ENCODE data around the gene NEXN.
"Not testable (repeated sequence)": the region's sequence is repeated elsewhere in the genome, so short reads cannot be mapped to it uniquely, and the experiment has no call there.

The NEXN gene

DNA sequence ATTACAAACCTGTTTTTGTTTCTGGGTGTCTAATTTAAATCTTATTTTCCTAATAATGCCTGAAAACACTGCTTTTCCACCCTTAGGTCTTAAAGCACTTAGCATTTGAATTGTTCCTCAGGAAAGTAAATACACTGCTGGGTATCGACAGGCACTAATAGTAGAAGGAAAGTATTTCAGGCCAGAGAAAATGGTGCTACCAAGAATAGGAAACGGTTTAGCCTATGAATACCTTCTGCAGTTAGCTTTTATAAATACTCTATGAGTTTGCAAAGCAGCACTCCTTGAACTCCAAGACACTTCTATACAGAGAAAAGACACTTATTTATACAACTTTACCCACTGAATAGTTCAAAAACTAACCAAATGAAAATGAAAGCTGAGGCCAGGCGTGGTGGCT is 83.7 kb downstream of the NEXN start:
- DNase-seq, result no peak

DNA sequence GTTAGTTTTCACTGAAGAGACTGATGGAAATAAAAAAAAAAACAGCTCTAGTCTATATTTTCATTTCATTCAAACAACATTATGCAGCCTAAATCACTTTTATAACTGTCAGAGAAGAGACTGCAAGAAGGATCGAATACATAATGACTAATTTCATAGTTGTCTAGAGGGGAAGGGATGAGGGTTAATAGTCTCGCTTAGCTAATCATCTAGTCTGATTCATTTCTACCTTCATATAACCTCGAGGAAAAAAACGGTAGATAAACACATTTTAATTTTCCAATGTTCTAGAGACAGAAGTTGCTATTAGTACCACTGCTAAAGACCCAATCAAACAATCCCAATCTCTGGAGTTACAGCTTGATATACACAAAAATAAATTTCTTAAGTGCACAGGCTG is 87.0 kb downstream of the NEXN start:
- DNase-seq, result no peak

DNA sequence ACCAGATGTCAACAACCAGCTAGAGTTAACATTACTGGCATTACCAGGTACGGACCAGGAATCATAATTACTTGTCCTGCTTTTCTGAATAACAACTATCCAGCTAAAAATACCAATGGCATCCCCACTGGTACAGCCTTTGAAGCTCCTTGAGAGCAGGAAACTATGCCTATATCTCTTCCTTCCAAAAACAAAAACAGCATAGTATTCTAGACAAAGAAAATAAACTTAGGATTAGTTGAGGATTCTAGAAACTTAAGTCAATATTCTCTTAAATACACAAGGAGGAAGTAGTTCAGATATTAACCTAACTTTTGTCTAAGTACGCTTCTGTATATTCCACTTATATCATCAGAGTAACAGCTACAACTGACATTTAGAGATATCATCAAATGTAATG is 87.5 kb downstream of the NEXN start:
- no peak for DNase-seq

DNA sequence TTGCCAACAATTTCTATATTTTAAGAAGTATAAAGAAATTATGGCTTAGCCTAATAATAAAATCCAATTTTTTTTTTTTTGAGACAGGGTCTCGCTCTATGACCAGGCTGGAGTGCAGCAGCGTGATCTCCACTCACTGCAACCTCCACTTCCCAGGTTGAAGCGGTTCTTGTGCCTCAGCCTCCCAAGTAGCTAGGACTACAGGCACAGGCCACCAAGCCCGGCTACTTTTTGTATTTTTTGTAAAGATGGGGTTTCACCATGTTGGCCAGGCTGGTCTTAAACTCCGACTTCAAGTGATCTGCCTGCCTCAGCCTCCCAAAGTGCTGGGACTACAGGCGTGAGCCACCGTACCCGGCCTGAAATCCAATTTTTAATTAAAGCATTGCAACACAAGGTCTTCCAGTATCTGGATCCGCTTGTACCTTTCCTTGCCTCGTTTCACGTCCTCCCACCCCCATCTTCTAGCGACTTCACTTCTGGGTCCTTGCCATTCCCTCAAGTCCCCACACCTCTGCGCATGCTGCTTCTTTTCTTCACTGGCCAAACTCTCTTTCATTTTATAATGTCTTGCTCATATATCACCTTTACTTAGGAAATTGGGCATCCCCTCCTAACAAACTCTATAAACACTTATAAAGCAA is 88.1 kb downstream of the NEXN start:
- DNase-seq, result no peak

DNA sequence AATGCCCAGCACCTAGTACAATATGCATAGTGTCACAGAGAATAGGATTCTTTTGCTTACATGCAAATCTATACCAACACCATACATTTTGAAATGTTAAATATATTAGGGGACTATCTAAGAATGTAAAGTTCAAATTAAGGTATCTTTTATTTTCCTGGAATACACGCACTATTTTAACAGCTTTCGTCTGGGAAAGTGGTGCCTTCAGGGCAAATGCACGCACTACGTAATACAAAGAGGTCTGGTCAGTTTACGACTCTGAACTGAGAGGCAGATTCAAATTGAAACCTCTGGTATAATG is 89.5 kb downstream of the NEXN start:
- no peak for DNase-seq

DNA sequence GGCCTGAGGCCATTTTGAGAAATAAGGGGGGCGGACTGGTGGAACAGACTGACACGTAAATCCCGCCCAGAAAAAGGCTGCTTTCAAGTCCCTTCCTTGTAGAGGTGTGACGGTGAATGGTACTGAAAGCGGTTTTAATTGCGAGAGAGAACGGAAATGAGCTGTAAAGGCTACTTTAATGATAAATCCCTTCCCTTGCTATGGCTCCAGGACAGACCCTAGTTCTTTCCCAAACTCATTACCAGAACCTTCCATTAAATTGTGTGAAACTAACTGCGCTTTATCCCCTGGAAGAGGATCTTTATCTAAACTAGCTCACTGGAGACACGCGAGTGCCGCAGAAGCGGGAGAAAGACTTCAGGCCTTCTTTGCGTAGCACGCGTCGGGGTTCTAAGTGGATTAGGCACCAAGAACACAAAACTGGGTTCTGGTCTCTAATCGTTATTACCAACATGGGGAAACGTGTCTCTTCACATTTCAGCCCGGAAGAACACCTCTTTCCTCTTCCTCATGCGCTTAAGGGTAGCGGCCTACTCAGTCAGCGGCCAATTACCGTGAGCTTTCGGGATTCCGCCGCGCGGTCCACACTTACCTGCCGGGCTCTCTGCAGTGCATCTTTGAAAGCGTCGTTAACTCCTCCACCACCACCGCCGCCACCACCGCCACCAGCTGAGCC is 90.0 kb downstream of the NEXN start:
- peak; percentile 61 for DNase-seq

DNA sequence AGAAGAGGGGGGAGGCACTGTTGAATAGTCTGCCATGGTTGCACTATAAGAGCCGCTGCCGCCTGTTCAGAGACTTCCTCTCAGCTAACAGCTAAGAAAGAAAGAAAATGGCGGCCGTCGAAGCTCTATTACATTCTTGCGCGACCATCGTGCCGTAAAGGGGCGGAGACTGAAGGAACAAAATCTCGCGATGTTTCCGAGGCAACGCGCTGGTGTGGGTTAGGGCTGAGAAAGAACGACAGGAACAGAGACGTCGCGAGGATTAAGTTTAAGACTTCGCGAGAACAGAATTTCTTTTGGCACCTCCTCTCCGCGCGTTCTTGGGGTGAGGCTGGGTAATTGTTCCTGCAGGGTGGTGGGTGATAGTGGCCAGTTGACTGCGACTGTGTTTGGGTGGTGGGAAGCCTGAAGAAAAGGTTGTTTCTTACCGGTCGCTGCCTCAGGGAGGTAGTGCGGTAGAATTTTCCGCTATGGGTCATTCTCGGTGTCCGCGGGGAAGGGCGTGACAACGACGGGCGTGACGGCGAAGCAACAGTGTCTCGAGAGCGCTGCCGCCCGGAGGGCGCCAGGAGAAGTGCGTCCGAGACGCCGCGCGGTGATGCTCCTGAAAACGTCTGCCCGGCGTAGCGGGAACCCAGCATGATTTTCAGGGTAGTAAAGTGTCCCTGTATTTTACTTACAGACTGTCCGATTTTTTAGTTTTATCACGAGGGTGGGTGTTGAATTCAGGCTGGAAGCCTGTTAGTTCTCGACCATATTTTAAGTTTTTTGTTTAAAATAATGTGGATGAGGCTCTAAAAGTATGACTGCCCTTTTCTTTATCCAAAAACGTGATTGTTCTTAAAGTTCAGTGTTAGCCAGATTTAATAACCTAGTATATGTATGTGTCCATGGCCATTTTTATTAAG is 90.8 kb downstream of the NEXN start, which contains the start of gene FUBP1:
Gene FUBP1 (minus strand): TSS at position 104 of the 908 bp plus-strand sequence. CDS start 68 bp downstream, at position 36.
- peak; percentile 95 for DNase-seq

DNA sequence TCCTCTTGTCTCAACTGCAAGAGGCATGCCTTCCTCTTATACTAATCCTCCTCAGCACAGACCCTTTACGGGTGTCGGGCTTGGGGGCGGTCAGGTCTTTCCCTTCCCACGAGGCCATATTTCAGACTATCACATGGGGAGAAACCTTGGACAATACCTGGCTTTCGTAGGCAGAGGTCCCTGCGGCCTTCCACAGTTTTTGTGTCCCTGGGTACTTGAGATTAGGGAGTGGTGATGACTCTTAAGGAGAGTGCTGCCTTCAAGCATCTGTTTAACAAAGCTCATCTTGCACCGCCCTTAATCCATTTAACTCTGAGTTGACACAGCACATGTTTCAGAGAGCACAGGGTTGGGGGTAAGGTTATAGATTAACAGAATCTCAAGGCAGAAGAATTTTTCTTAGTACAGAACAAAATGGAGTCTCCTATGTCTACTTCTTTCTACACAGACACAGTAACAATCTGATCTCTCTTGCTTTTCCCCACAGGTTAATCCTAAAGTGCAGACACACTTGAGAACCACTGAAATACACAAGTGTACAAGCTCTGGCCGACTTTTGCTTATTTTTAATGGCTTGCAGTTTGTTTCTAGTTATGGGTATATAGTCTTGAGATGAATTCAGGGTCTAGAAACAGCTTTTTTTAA is 95.0 kb downstream of the NEXN start:
- not testable (repeated sequence) for DNase-seq

DNA sequence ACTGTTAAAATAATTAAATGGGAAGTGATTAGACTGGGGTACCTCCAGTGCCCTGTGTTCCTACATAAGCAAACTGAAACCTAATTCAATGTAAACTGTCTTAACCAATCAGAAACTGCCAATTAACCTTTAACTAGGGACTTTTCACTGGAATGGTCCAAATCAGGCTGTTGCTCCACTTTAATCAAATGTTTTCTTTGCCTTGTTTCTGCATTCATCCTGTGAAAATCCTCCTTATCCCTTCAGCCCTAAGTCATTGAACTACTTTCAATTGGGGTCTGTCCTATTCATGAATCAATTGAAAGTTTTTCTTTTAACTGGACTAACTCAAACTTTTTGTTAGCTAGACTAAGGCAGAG is 95.6 kb downstream of the NEXN start:
- DNase-seq, result no peak

DNA sequence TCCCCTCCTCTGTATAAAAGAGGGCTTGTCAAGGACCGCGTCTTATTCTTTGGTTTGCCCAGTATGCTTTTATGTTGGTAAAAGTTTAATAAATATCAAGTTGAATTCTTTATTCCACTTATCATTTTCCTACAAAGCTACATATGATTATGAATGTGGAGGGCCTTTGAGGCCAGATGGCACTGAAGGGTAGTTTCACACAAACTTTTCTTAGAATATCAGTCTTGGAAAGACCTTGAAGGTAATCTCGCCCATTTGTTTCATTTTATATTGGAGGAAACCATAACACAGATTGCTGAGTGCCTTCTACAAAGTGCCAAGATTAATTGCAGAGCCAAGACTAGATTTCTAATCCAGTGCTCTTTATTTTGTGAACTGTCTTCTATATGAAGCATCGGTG is 96.2 kb downstream of the NEXN start:
- DNase-seq, result no peak

DNA sequence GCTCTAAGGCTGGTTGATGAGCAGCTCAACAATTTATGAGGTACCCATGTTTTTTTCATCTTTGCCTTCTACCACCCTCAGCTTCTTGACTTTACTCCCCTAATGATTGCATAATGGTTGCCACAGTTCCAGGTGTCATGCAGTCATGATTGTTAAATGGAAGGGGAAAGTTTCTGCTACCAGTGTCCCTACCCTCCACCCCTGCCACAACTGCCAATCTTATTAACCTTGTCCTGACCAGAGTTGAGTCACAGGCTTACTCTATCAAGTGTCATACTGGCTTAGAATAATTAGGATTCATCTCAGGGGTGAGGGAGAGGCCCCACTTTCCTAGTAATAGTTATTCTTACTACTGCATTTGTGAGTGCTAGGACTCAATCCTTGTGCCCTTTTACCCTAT is 98.4 kb downstream of the NEXN start:
- DNase-seq, result no peak

DNA sequence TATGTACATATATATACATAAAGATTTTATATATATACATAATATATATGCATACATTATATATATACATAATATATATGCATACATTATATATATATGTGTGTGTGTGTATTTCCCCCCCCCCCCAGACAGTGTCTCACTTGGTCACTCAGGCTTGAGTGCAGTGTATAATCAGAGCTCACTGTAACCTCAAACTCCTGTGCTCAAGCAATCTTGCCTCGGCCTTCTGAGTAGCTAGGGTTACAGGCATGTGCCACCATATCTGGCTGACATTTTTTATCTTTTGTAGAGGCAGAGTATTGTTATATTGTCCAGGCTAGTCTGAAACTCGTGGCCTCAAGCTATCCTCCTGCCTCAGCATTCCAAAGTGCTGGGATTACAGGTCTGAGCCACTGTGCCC is 99.5 kb downstream of the NEXN start:
- no peak for DNase-seq

DNA sequence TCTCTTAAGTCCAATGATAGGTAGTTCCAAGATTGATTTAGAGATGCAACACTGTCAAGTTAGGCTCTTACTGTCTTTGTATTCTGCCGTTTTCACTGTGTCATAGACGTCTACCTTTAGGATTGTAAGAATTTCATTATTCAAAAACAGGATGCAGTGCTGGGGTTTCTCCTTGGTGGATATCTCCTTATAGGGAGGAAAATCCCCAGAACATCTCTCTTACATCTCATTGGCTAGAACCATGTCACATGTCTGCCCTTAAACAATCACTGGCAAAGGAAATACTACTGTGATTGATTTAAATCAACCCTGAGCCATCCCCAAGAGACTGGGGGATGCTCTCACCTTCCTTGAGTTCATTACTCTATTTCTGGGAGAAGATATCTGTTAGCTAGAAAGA is 101.3 kb downstream of the NEXN start:
- no peak for DNase-seq

DNA sequence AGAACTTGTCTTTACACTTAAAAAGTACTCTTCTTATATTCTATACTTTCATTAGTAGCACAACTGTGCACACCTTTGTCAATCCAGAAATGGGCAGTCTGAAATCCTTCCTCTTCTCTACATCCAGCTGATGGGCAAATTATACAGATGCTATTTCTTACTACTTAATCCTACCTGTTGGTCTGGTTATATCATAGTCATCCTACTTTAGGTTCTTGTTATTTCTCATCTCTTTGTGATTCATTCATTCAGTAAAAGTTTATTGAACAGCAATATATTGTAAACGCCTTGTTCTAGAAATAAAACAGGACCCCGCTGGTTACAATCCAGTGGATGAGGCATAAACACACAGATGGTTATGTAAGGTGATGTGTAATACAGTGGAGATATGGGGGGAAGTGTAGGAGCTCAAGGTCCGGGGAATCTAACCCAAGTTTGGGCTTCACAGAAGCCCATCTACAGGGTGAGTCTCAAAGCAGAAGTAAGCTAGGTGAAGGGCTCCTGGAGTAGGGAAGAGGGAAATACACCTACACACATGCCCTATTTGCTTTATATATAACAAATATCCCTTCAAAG is 102.3 kb downstream of the NEXN start:
- DNase-seq, result no peak

DNA sequence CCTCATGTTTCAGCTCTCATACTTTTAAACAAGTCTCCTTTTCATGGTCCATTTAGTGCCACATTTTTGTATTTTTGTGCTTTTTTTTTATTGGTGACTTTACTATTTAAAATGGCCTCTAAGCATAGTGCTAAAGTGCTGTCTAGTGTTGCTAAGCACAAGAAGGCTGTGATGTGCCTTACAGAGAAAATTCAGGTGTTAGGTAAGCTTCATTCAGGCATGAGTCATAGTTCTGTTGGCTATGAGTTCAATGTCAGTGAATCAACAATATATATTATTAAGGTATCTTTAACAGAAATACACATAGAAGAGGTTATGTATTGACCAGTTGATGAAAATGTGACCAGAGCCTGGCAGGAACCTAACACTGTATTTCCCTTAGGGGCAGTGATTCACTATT is 103.2 kb downstream of the NEXN start:
- no peak for DNase-seq
